Fibroblast of lung (primary cell): ENCODE results near the gene ACOT4. TPM values are rescaled to one million over a fixed set of nuclear protein-coding genes. Genes with fewer than 3 reads are reported as not detected.
"Not testable (repeated sequence)": the region's sequence is repeated elsewhere in the genome, so short reads cannot be mapped to it uniquely, and the experiment has no call there.

ENCODE experiments used
- DNase-seq, 2 donors: peaks; one replicate each; pipeline versions ENCODE4 v3.0.0 to v3.0.0-alpha.2; 2010; ENCODE audit warnings: low read depth in 2 of 2
- H2AFZ ChIP-seq: 2 replicates; pipeline ENCODE4 v1.5.1; 2012; ENCODE audit warnings: low read length, control low read depth, inconsistent platforms
- H3K27ac ChIP-seq: 2 replicates; pipeline ENCODE4 v1.5.1; 2011; ENCODE audit warnings: low read length, control low read depth; ENCODE audit not compliant: insufficient read depth
- H3K27me3 ChIP-seq: 2 replicates; pipeline ENCODE4 v1.5.1; 2011; ENCODE audit warnings: mild to moderate bottlenecking, low read length; ENCODE audit not compliant: control insufficient read depth, insufficient read depth
- H3K36me3 ChIP-seq: 2 replicates; pipeline ENCODE4 v1.5.1; 2011; ENCODE audit warnings: low read length; ENCODE audit not compliant: control insufficient read depth, insufficient read depth
- H3K4me1 ChIP-seq: 2 replicates; pipeline ENCODE4 v1.5.1; 2011; ENCODE audit warnings: low read length; ENCODE audit not compliant: control insufficient read depth, insufficient read depth; ENCODE audit errors: extremely low read depth
- H3K4me2 ChIP-seq: 2 replicates; pipeline ENCODE4 v1.5.1; 2011; ENCODE audit warnings: low read length, control low read depth; ENCODE audit not compliant: insufficient read depth; ENCODE audit errors: extremely low read depth
- H3K4me3 ChIP-seq, 4 experiments: fragments of 200-600 bp in 1 of 4; sonication (generic) in 1 of 4; replicated peaks in 1 of 4; 2 replicates each; pipeline ENCODE4 v1.5.1; 2011 to 2016; ENCODE audit warnings: low read length in 4 of 4, low read depth in 3 of 4, mild to moderate bottlenecking in 3 of 4, control low read depth in 2 of 4, inconsistent platforms in 1 of 4, mixed read lengths in 1 of 4; ENCODE audit not compliant: insufficient read depth in 1 of 4; ENCODE audit errors: control extremely low read depth in 1 of 4
- H3K79me2 ChIP-seq: 2 replicates; pipeline ENCODE4 v1.5.1; 2012; ENCODE audit warnings: mild to moderate bottlenecking, low read length, inconsistent platforms; ENCODE audit not compliant: control insufficient read depth, insufficient read depth
- H3K9ac ChIP-seq: 2 replicates; pipeline ENCODE4 v1.5.1; 2011; ENCODE audit warnings: mild to moderate bottlenecking, low read length, control low read depth; ENCODE audit not compliant: insufficient read depth
- H3K9me3 ChIP-seq: 2 replicates; pipeline ENCODE4 v1.5.1; 2012; ENCODE audit warnings: low read depth, low read length; ENCODE audit not compliant: control insufficient read depth, insufficient read depth
- H4K20me1 ChIP-seq: 2 replicates; pipeline ENCODE4 v1.5.1; 2011; ENCODE audit warnings: low read length; ENCODE audit not compliant: control insufficient read depth, insufficient read depth; ENCODE audit errors: extremely low read depth
- CTCF ChIP-seq, 2 donors: IDR thresholded peaks in 1 of 2; conservative IDR thresholded peaks in 1 of 2; 1 replicate in 1 of 2; 2 replicates in 1 of 2; pipeline ENCODE4 v1.5.1; 2011 to 2012; ENCODE audit warnings: low read length in 2 of 2, control low read depth in 1 of 2, inconsistent platforms in 1 of 2, low read depth in 1 of 2, mild to moderate bottlenecking in 1 of 2
- EZH2 ChIP-seq: IDR thresholded peaks from 2 replicates; pipeline ENCODE4 v1.5.1; 2012; ENCODE audit warnings: low read length, control low read depth, mild to moderate bottlenecking; ENCODE audit errors: missing control alignments
- polyA plus RNA-seq, 2 donors: library from polyadenylated mRNA; depleted of rRNA in 1 of 2; stranded (reverse) in 1 of 2; unstranded in 1 of 2; fragments of >200 nt; gene quantifications; 2 replicates each; pipeline ENCODE4 v1.2.1, GENCODE V29; 2011 to 2012; ENCODE audit warnings: missing spikeins in 1 of 2
- total RNA-seq: library from RNA; depleted of rRNA; stranded (reverse); fragments of >200 nt; gene quantifications from 2 replicates; pipeline ENCODE4 v1.2.1, GENCODE V29; 2014

The ACOT4 gene
- total and polyA plus RNA-seq, 2 donors (not counting 1 experiment from before 2014, with no cell fraction given): 0.17 to 1.7 TPM

- not testable (repeated sequence) for H3K4me1 ChIP-seq, H3K4me3 ChIP-seq, H3K36me3 ChIP-seq
These were observed 24.7 kb upstream of the ACOT4 start for GRCh38 chr14:73566935-73567334.

GRCh38 chr14:73567358-73567757 lies 24.3 kb upstream of the ACOT4 start:
- H3K9me3 ChIP-seq: no peaks in the 10 kb centered on the region
- H3K27me3 ChIP-seq: no peaks in the 10 kb centered on the region
- peaks cover 3% of the 10 kb centered on the region for H3K4me1 ChIP-seq
- no peak for DNase-seq
- H3K4me2 ChIP-seq: no peak overlapping the region
- H3K36me3 ChIP-seq: no peaks in the 10 kb centered on the region
- TF ChIP-seq CTCF (conservative IDR thresholded peaks at IDR 0.05 in 1 of 2, IDR thresholded peaks at IDR 0.05 in 1 of 2; ENCODE audit: low read depth in 1 of 2, low read length in 2 of 2) (no peak), EZH2 (no peak)
- no peak overlapping the region for H3K9ac ChIP-seq
- H3K27ac ChIP-seq: no peak overlapping the region
- no peaks in the 10 kb centered on the region for H4K20me1 ChIP-seq
- H3K79me2 ChIP-seq: no peaks in the 10 kb centered on the region
- H3K4me3 ChIP-seq: peak overlapping the region in 1 of 4 experiments; percentile 70
- H2AFZ ChIP-seq: no peak overlapping the region

More at GRCh38 chr14:73566935-73567334, 24.7 kb upstream of the ACOT4 start:
- not testable (repeated sequence) for H3K4me2 ChIP-seq, H3K9ac ChIP-seq, H3K27me3 ChIP-seq, H2AFZ ChIP-seq, H3K9me3 ChIP-seq, H4K20me1 ChIP-seq, DNase-seq, H3K79me2 ChIP-seq, H3K27ac ChIP-seq

GRCh38 chr14:73567951-73568885 lies 23.5 kb upstream of the ACOT4 start:
- TF ChIP-seq CTCF (conservative IDR thresholded peaks at IDR 0.05 in 1 of 2, IDR thresholded peaks at IDR 0.05 in 1 of 2; ENCODE audit: low read depth in 1 of 2, low read length in 2 of 2) (no peak), EZH2 (no peak)
- Histone ChIP-seq H3K4me3 (peak overlapping the region; percentile 66 to 70 (median 68)), H3K9me3 (no peaks in the 10 kb centered on the region), H3K27ac (peak overlapping the region; percentile 90), H3K36me3 (no peaks in the 10 kb centered on the region), H3K79me2 (no peaks in the 10 kb centered on the region), H3K9ac (peak overlapping the region; percentile 14), H3K27me3 (no peaks in the 10 kb centered on the region), H2AFZ (peak overlapping the region; percentile 96), H3K4me1 (peaks cover 3% of the 10 kb centered on the region), H4K20me1 (no peaks in the 10 kb centered on the region), H3K4me2 (peak overlapping the region; percentile 64)
- DNase-seq: peak; percentile 47 to 71

- Histone ChIP-seq H3K4me2 (peak overlapping the region; percentile 64), H3K4me3 (peak overlapping the region; percentile 66 to 70 (median 68)), H3K27ac (peak overlapping the region; percentile 90), H3K9ac (peak overlapping the region; percentile 14), H2AFZ (peak overlapping the region; percentile 96)
- not testable (repeated sequence) for H3K36me3 ChIP-seq, H3K9me3 ChIP-seq, H4K20me1 ChIP-seq, H3K27me3 ChIP-seq, H3K79me2 ChIP-seq, DNase-seq, H3K4me1 ChIP-seq
These were observed 22.8 kb upstream of the ACOT4 start for GRCh38 chr14:73568886-73569184.
